Uterus (tissue), 4 donors: ENCODE data around the gene L3MBTL3. TPM values are rescaled to one million over a fixed set of nuclear protein-coding genes. Genes with fewer than 3 reads are reported as not detected.
"Not testable (repeated sequence)": the region's sequence is repeated elsewhere in the genome, so short reads cannot be mapped to it uniquely, and the experiment has no call there.

Experiments
- DNase-seq, 2 donors: peaks; one replicate each; pipeline ENCODE4 v3.0.0-alpha.2; 2019 to 2020
- H3K27ac ChIP-seq, 2 donors: fragments of 200-600 bp; sonication (generic); 1 replicate in 1 of 2; 2 replicates in 1 of 2; pipeline ENCODE4 v1.5.1; 2016 to 2018
- H3K27me3 ChIP-seq, 2 donors: fragments of 200-600 bp; sonication (generic); one replicate each; pipeline ENCODE4 v1.5.1; 2018 to 2019; ENCODE audit warnings: control low read depth in 1 of 2
- H3K36me3 ChIP-seq, 2 donors: fragments of 200-600 bp; sonication (generic); one replicate each; pipeline ENCODE4 v1.5.1; 2019; ENCODE audit warnings: control low read depth in 1 of 2
- H3K4me1 ChIP-seq, 2 donors: fragments of 200-600 bp; sonication (generic); one replicate each; pipeline ENCODE4 v1.5.1; 2018 to 2019; ENCODE audit warnings: control low read depth in 1 of 2
- H3K4me3 ChIP-seq, 2 donors: fragments of 200-600 bp; sonication (generic); 1 replicate in 1 of 2; 2 replicates in 1 of 2; pipeline ENCODE4 v1.5.1; 2018 to 2019; ENCODE audit warnings: mild to moderate bottlenecking in 1 of 2
- H3K9me3 ChIP-seq, 2 donors: fragments of 200-600 bp; sonication (generic); one replicate each; pipeline ENCODE4 v1.5.1; 2019; ENCODE audit warnings: control low read depth in 1 of 2
- CTCF ChIP-seq, 4 experiments: fragments of 200-600 bp in 2 of 4; fragments of 450-650 bp in 2 of 4; sonication (generic) in 2 of 4; IDR thresholded peaks; one replicate each; pipeline ENCODE4 v1.5.1; 2016 to 2019; ENCODE audit warnings: antibody characterized with exemption in 4 of 4, mild to moderate bottlenecking in 2 of 4, moderate library complexity in 1 of 4
- POLR2A ChIP-seq, 2 donors: fragments of 450-650 bp; IDR thresholded peaks; one replicate each; pipeline ENCODE4 v1.6.1; 2016; ENCODE audit warnings: antibody characterized with exemption in 2 of 2, mild to moderate bottlenecking in 1 of 2, moderate library complexity in 1 of 2
- intact Hi-C: fragments of 100-400 bp; cut with DNase I; formaldehyde crosslinking; loops from one replicate; pipeline ENCODE4 v1.15.1; 2023; ENCODE audit warnings: low total_unique reads
- total RNA-seq, 4 donors: library from RNA; depleted of rRNA in 3 of 4; stranded (reverse); fragments of >200 nt in 3 of 4; gene quantifications; one replicate each; pipeline versions ENCODE4 v1.1.0 to v1.2.4, GENCODE V29; 2014 to 2023
- donor health status: DM: yes; HTN: yes; CAD: no.

Gene L3MBTL3
- total RNA-seq, 4 donors from 2014 or later, result 3.1 to 21.3 (median 16.1) TPM

GRCh38 chr6:130167655-130168054 is 149.3 kb downstream of the L3MBTL3 start:
- Histone ChIP-seq H3K27me3 (no peaks in the 10 kb centered on the region), H3K27ac (no peak overlapping the region), H3K36me3 (no peaks in the 10 kb centered on the region), H3K9me3 (no peaks in the 10 kb centered on the region), H3K4me3 (no peak overlapping the region), H3K4me1 (no peaks in the 10 kb centered on the region)
- intact Hi-C loops, result no loop called here
- DNase-seq, result no peak
- TF ChIP-seq CTCF (IDR thresholded peaks at IDR 0.05) (no peak), POLR2A (IDR thresholded peaks at IDR 0.05) (no peak)

- H3K27me3 ChIP-seq, DNase-seq, H3K4me3 ChIP-seq, intact Hi-C loops, H3K4me1 ChIP-seq, H3K36me3 ChIP-seq, H3K27ac ChIP-seq, H3K9me3 ChIP-seq: not testable (repeated sequence)
Observed at GRCh38 chr6:130170160-130170559, 151.8 kb downstream of the L3MBTL3 start.

GRCh38 chr6:130173377-130174004 is 155.1 kb downstream of the L3MBTL3 start:
- intact Hi-C loops, result not testable (repeated sequence)

GRCh38 chr6:130176378-130176777 is 158.0 kb downstream of the L3MBTL3 start:
- no peak overlapping the region for H3K27ac ChIP-seq
- no peaks in the 10 kb centered on the region for H3K4me1 ChIP-seq
- no peaks in the 10 kb centered on the region for H3K27me3 ChIP-seq
- no peak overlapping the region for H3K4me3 ChIP-seq
- no peak for DNase-seq
- TF ChIP-seq CTCF (IDR thresholded peaks at IDR 0.05) (no peak), POLR2A (IDR thresholded peaks at IDR 0.05) (no peak)
- H3K9me3 ChIP-seq, result no peaks in the 10 kb centered on the region
- H3K36me3 ChIP-seq, result no peaks in the 10 kb centered on the region
- intact Hi-C loops, result no loop called here

More at GRCh38 chr6:130173377-130174004, 155.1 kb downstream of the L3MBTL3 start:
- not testable (repeated sequence) for H3K27ac ChIP-seq, H3K4me1 ChIP-seq, H3K27me3 ChIP-seq, DNase-seq, H3K4me3 ChIP-seq, H3K9me3 ChIP-seq, H3K36me3 ChIP-seq

- TF ChIP-seq CTCF (IDR thresholded peaks at IDR 0.05) (no peak), POLR2A (IDR thresholded peaks at IDR 0.05) (no peak)
- no peak for DNase-seq
- Histone ChIP-seq H3K36me3 (no peaks in the 10 kb centered on the region), H3K27ac (no peak overlapping the region), H3K4me1 (no peaks in the 10 kb centered on the region), H3K27me3 (no peaks in the 10 kb centered on the region), H3K9me3 (no peaks in the 10 kb centered on the region), H3K4me3 (no peak overlapping the region)
- intact Hi-C loops, result no loop called here
Observed at GRCh38 chr6:130178692-130179091, 160.3 kb downstream of the L3MBTL3 start.

GRCh38 chr6:130182466-130182865 is 164.1 kb downstream of the L3MBTL3 start:
- H3K36me3 ChIP-seq, result no peaks in the 10 kb centered on the region
- H3K27me3 ChIP-seq, result no peaks in the 10 kb centered on the region
- H3K27ac ChIP-seq, result no peak overlapping the region
- no peak overlapping the region for H3K4me3 ChIP-seq
- DNase-seq, result no peak
- intact Hi-C loops, result no loop called here
- no peaks in the 10 kb centered on the region for H3K4me1 ChIP-seq
- no peaks in the 10 kb centered on the region for H3K9me3 ChIP-seq
- TF ChIP-seq POLR2A (IDR thresholded peaks at IDR 0.05) (no peak), CTCF (IDR thresholded peaks at IDR 0.05) (no peak)
